SK-N-SH treated with all-trans-retinoic acid at 6 μM for 48 hours (cell line): ENCODE measurements around the gene TAF6L.

Experiments used
- ARNTL ChIP-seq: fragments of 450-650 bp; formaldehyde crosslinking; IDR thresholded peaks from 2 replicates; pipeline ENCODE4 v1.5.0; 2020; ENCODE audit warnings: low read depth, mild to moderate bottlenecking, moderate library complexity, borderline replicate concordance
- CSRNP3 ChIP-seq: fragments of 250-450 bp; sonication (Bioruptor Pico); IDR thresholded peaks from 2 replicates; pipeline ENCODE4 v1.5.1; 2021; ENCODE audit warnings: mild to moderate bottlenecking, moderate library complexity
- GLIS3 ChIP-seq: fragments of 250-450 bp; sonication (Bioruptor Pico); IDR thresholded peaks from 2 replicates; pipeline ENCODE4 v1.5.0; 2020; ENCODE audit warnings: mild to moderate bottlenecking, moderate library complexity
- OSR1 ChIP-seq: fragments of 250-450 bp; sonication (Bioruptor Pico); IDR thresholded peaks from 2 replicates; pipeline ENCODE4 v1.8.0; 2022; ENCODE audit warnings: moderate library complexity, mild to moderate bottlenecking, inconsistent platforms
- PPARA ChIP-seq: fragments of 250-450 bp; sonication (Bioruptor Pico); IDR thresholded peaks from 2 replicates; pipeline ENCODE4 v1.5.0; 2020; ENCODE audit warnings: mild to moderate bottlenecking, borderline replicate concordance
- RARB ChIP-seq: fragments of 250-450 bp; sonication (Bioruptor Pico); IDR thresholded peaks from 2 replicates; pipeline ENCODE4 v1.8.0; 2021; ENCODE audit warnings: mild to moderate bottlenecking, moderate library complexity
- SNAI2 ChIP-seq: fragments of 250-450 bp; sonication (Bioruptor Pico); IDR thresholded peaks from 2 replicates; pipeline ENCODE4 v1.5.0; 2020; ENCODE audit warnings: mild to moderate bottlenecking, moderate library complexity
- ZFP3 ChIP-seq: fragments of 250-450 bp; sonication (Bioruptor Pico); IDR thresholded peaks from 2 replicates; pipeline ENCODE4 v1.5.0; 2020; ENCODE audit warnings: mild to moderate bottlenecking, moderate library complexity
- ZNF8 ChIP-seq: fragments of 450-650 bp; formaldehyde crosslinking; IDR thresholded peaks from 2 replicates; pipeline ENCODE4 v1.5.0; 2020; ENCODE audit warnings: mild to moderate bottlenecking, moderate library complexity

- TF ChIP-seq CSRNP3 (CRISPR knock-in tag) (no peak), ZFP3 (CRISPR knock-in tag) (no peak), OSR1 (CRISPR knock-in tag) (no peak), RARB (CRISPR knock-in tag) (no peak), SNAI2 (CRISPR knock-in tag) (no peak), PPARA (CRISPR knock-in tag) (no peak), GLIS3 (CRISPR knock-in tag) (no peak), ZNF8 (CRISPR knock-in tag) (no peak), ARNTL (no peak)
These were observed 23.1 kb downstream of the TAF6L start for GRCh38 chr11:62794201-62794775.
